HEK293 (cell line): ENCODE measurements around the gene TMEM270.

Experiments used
- CTCF ChIA-PET: fragments of 350-600 bp; formaldehyde crosslinking; extraction: SDS; loops from one replicate; lab custom pipeline; 2021; ENCODE audit warnings: antibody characterized with exemption; lab: Yijun Ruan, JAX
- POLR2A ChIA-PET: fragments of 300-600 bp; formaldehyde crosslinking; extraction: SDS; loops from one replicate; lab custom pipeline; 2020; ENCODE audit warnings: antibody characterized with exemption, inconsistent platforms; lab: Yijun Ruan, JAX
- H3K27ac ChIP-seq: fragments of 200-500 bp; sonication (Bioruptor generic); 2 replicates; pipeline ENCODE4 v1.5.1; 2014; ENCODE audit warnings: low read depth, low read length, control low read depth, inconsistent platforms; ENCODE audit errors: extremely low read depth
- H3K36me3 ChIP-seq, 2 experiments: fragments of 200-500 bp in 1 of 2; sonication (Bioruptor generic) in 1 of 2; 1 replicate in 1 of 2; 2 replicates in 1 of 2; pipeline ENCODE4 v1.5.1; 2014 to 2017; ENCODE audit warnings: inconsistent platforms in 2 of 2, low read length in 2 of 2; ENCODE audit not compliant: control insufficient read depth in 2 of 2, insufficient read depth in 1 of 2
- H3K4me1 ChIP-seq: fragments of 200-500 bp; sonication (Bioruptor generic); 2 replicates; pipeline ENCODE4 v1.5.1; 2014; ENCODE audit warnings: mild to moderate bottlenecking, low read length, inconsistent platforms; ENCODE audit not compliant: control insufficient read depth, insufficient read depth
- H3K4me3 ChIP-seq: 2 replicates; pipeline ENCODE4 v1.5.1; 2011; ENCODE audit warnings: low read depth, mild to moderate bottlenecking, control low read depth, low read length, moderate library complexity
- H3K9me3 ChIP-seq: fragments of 200-500 bp; sonication (Bioruptor generic); 2 replicates; pipeline ENCODE4 v1.5.1; 2014; ENCODE audit warnings: low read depth, low read length, inconsistent platforms; ENCODE audit not compliant: control insufficient read depth, insufficient read depth
- INSM2 ChIP-seq: fragments of 450-650 bp; formaldehyde crosslinking; IDR thresholded peaks from 2 replicates; pipeline ENCODE4 v1.5.1; 2016; ENCODE audit warnings: missing biosample characterization, missing genetic modification characterization
- PRDM6 ChIP-seq: fragments of 450-650 bp; formaldehyde crosslinking; IDR thresholded peaks from 2 replicates; pipeline ENCODE4 v1.5.1; 2017; ENCODE audit warnings: missing biosample characterization, missing genetic modification characterization
- REST ChIP-seq: fragments of 450-650 bp; formaldehyde crosslinking; IDR thresholded peaks from 2 replicates; pipeline ENCODE4 v1.5.1; 2016; ENCODE audit warnings: missing biosample characterization, missing genetic modification characterization
- ZBTB10 ChIP-seq: fragments of 450-650 bp; formaldehyde crosslinking; IDR thresholded peaks from 2 replicates; pipeline ENCODE4 v1.5.1; 2016; ENCODE audit warnings: missing biosample characterization, missing genetic modification characterization
- ZNF211 ChIP-seq: fragments of 450-650 bp; formaldehyde crosslinking; IDR thresholded peaks from 2 replicates; pipeline ENCODE4 v1.5.1; 2016; ENCODE audit warnings: low read depth, missing biosample characterization, missing genetic modification characterization
- ZNF280D ChIP-seq: fragments of 450-650 bp; formaldehyde crosslinking; IDR thresholded peaks from 2 replicates; pipeline ENCODE4 v1.5.1; 2016; ENCODE audit warnings: missing biosample characterization, missing genetic modification characterization
- ZNF366 ChIP-seq: fragments of 450-650 bp; formaldehyde crosslinking; conservative IDR thresholded peaks from 2 replicates; pipeline ENCODE4 v1.5.1; 2016; ENCODE audit warnings: missing biosample characterization, missing genetic modification characterization
- ZNF555 ChIP-seq: fragments of 450-650 bp; formaldehyde crosslinking; conservative IDR thresholded peaks from 2 replicates; pipeline ENCODE4 v1.5.1; 2017; ENCODE audit warnings: missing biosample characterization, mild to moderate bottlenecking, missing genetic modification characterization, inconsistent platforms
- ZNF621 ChIP-seq: fragments of 450-650 bp; formaldehyde crosslinking; IDR thresholded peaks from 2 replicates; pipeline ENCODE4 v1.5.1; 2017; ENCODE audit warnings: missing biosample characterization, missing genetic modification characterization

The TMEM270 gene

GRCh38 chr7:73831834-73832651, 28.9 kb upstream of the TMEM270 start (continued):
- no peak for TF ChIP-seq PRDM6
- TF ChIP-seq, all 188 proteins: peak for 3

- H3K36me3 ChIP-seq, result no peaks in the 10 kb centered on the region
- TF ChIP-seq ZNF621 (tag by site-specific recombination), result no peak
- no peak overlapping the region for H3K4me3 ChIP-seq
- ChIA-PET CTCF (interaction anchor here (0.6 to 2.8 kb wide), 4 partner anchors 14 to 353 kb away, joined by 3 to 12 read pairs (median 6); no protein-coding TSS in a partner anchor), POLR2A (interaction anchor here (0.6 to 0.7 kb wide), 2 partner anchors 17 to 152 kb away, joined by 3 read pairs; no protein-coding TSS in a partner anchor)
- H3K4me1 ChIP-seq, result peaks cover 6% of the 10 kb centered on the region
- no peak overlapping the region for H3K27ac ChIP-seq
- H3K9me3 ChIP-seq, result no peaks in the 10 kb centered on the region
These were observed 28.2 kb upstream of the TMEM270 start for GRCh38 chr7:73832806-73833205.

- POLR2A ChIA-PET, result interaction anchor here (0.7 to 0.9 kb wide), 2 partner anchors 17 to 21 kb away, joined by 3 read pairs; no protein-coding TSS in a partner anchor
- 0 out of 2 replicates have a peak, but pooled peaks cover 3% of the 10 kb centered on the region for H3K4me1 ChIP-seq
- peak; percentile 57 for TF ChIP-seq REST
- TF ChIP-seq ZNF211 (tag by site-specific recombination), result no peak
- TF ChIP-seq, all 188 proteins: peak for 1
- Histone ChIP-seq H3K9me3 (no peaks in the 10 kb centered on the region), H3K4me3 (no peak overlapping the region), H3K27ac (no peak overlapping the region), H3K36me3 (no peaks in the 10 kb centered on the region)
- CTCF ChIA-PET, result interaction anchor here (0.6 to 2.8 kb wide), 3 partner anchors 13 to 21 kb away, joined by 4 to 12 read pairs (median 7); no protein-coding TSS in a partner anchor
These were observed 27.6 kb upstream of the TMEM270 start for GRCh38 chr7:73833251-73833919.

GRCh38 chr7:73834626-73835191, 26.2 kb upstream of the TMEM270 start:
- H3K4me3 ChIP-seq, result no peak overlapping the region
- no peaks in the 10 kb centered on the region for H3K36me3 ChIP-seq
- CTCF ChIA-PET, result interaction anchor here (2.8 kb wide), 1 partner anchor 20 kb away, joined by 12 read pairs; no protein-coding TSS in a partner anchor
- no peaks in the 10 kb centered on the region for H3K9me3 ChIP-seq
- H3K27ac ChIP-seq, result no peak overlapping the region
- 0 out of 2 replicates have a peak, but pooled peaks cover 3% of the 10 kb centered on the region for H3K4me1 ChIP-seq
- POLR2A ChIA-PET, result interaction anchor here (0.9 kb wide), 1 partner anchor 20 kb away, joined by 3 read pairs; no protein-coding TSS in a partner anchor
- TF ChIP-seq ZNF366 (tag by site-specific recombination) (no peak), INSM2 (no peak), ZNF555 (tag by site-specific recombination) (no peak), ZBTB10 (no peak), ZNF280D (no peak)
